Peyer's patch (tissue), 4 donors: ENCODE measurements around the gene SPDYC.

ENCODE experiments used
- POLR2A ChIP-seq, 2 donors: fragments of 450-650 bp; IDR thresholded peaks; one replicate each; pipeline ENCODE4 v1.5.1; 2017; ENCODE audit warnings: antibody characterized with exemption in 2 of 2, mild to moderate bottlenecking in 2 of 2, moderate library complexity in 2 of 2
- TF ChIP-seq, protein P1 (sequence below), 6 experiments: fragments of 450-650 bp in 4 of 6; fragments of 200-600 bp in 2 of 6; sonication (generic) in 1 of 6; IDR thresholded peaks; one replicate each; pipeline ENCODE4 v1.5.1; 2017 to 2019; ENCODE audit warnings: antibody characterized with exemption in 6 of 6, mild to moderate bottlenecking in 3 of 6, moderate library complexity in 1 of 6

DNA sequence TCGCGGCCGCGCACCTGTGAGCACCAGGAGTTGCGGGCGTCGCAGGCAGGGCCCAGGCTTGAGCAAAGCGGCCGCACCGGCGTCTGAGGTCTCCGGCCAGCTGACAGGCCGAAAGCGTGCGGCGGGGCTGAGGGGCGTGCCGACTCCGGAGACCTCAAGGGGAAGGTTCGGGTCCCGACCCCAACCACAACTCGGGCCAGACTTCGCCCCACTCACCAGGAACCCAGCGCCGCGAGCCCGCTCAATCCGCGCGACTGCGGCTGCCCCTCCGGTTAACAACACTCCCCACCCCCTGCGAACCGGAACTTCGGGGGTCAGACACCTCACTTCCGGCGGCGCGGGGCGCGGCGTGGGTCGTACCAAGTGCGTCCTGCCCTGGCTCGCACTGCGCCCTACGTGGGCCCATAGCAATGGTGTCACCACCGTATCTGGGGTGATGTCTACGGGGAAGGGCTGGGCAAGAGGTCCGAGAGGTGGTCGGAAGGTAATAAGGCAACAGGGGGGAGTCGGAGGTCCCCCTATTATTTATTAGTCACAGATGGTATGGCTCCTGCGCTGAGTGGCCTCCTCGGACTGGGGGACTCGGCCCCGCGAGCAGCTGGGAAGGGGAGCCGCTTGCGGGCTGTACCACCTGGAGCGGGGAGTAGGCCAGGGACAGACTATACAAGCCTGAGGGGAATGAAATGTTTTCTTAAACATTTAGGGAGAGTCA is 35.6 kb upstream of the SPDYC start, which contains the start of gene SYVN1:
- TF ChIP-seq, protein P1, sequence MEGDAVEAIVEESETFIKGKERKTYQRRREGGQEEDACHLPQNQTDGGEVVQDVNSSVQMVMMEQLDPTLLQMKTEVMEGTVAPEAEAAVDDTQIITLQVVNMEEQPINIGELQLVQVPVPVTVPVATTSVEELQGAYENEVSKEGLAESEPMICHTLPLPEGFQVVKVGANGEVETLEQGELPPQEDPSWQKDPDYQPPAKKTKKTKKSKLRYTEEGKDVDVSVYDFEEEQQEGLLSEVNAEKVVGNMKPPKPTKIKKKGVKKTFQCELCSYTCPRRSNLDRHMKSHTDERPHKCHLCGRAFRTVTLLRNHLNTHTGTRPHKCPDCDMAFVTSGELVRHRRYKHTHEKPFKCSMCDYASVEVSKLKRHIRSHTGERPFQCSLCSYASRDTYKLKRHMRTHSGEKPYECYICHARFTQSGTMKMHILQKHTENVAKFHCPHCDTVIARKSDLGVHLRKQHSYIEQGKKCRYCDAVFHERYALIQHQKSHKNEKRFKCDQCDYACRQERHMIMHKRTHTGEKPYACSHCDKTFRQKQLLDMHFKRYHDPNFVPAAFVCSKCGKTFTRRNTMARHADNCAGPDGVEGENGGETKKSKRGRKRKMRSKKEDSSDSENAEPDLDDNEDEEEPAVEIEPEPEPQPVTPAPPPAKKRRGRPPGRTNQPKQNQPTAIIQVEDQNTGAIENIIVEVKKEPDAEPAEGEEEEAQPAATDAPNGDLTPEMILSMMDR (IDR thresholded peaks at IDR 0.05), result peak in 1 of 6 experiments; percentile 22
- peak; percentile 97 to 98 for TF ChIP-seq POLR2A (IDR thresholded peaks at IDR 0.05)
